GM21528 (cell line): Measurements from ENCODE around the gene C4orf51.
"Not testable (repeated sequence)": the region's sequence is repeated elsewhere in the genome, so short reads cannot be mapped to it uniquely, and the experiment has no call there.

ENCODE experiments used
- ATAC-seq: cut with Tn5 transposase; IDR thresholded peaks from one replicate; pipeline ENCODE4 v1.9.1; 2021; ENCODE audit warnings: mild to moderate bottlenecking, moderate library complexity; ENCODE audit not compliant: unreplicated experiment, low FRiP score

C4orf51 gene

GRCh38 chr4:145679991-145680455 is at the start of gene C4orf51:
TSS of gene C4orf51 (plus strand) at chr4:145680146. CDS start at chr4:145680204, 58 bp downstream.
- no peak for ATAC-seq

GRCh38 chr4:145635117-145635516 is 44.8 kb upstream of the C4orf51 start:
- no peak for ATAC-seq

- no peak for ATAC-seq
Measured at GRCh38 chr4:145635630-145636029, 44.3 kb upstream of the C4orf51 start.

DNA sequence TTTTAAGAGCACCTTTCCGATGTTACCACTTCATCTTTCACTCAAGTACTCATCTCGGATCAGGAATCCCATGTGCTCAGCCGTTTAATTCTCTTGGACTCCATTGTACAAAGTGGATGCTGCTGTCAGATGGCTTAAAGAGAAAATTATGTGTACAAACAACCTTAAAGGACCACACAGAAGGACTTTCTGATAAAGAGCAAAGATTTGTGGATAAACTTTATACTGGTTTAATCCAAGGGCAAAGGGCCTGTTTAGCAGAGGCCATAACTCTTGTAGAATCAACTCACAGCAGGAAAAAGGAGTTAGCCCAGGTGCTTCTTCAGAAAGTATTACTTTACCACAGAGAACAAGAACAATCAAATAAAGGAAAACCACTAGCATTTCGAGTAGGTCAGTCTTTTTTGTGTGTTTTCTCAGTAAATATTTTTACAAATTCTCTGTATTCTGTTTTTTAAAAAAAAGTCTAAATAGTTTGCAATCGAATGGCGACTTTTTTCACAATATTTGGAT is 40.7 kb upstream of the C4orf51 start:
- no peak for ATAC-seq

DNA sequence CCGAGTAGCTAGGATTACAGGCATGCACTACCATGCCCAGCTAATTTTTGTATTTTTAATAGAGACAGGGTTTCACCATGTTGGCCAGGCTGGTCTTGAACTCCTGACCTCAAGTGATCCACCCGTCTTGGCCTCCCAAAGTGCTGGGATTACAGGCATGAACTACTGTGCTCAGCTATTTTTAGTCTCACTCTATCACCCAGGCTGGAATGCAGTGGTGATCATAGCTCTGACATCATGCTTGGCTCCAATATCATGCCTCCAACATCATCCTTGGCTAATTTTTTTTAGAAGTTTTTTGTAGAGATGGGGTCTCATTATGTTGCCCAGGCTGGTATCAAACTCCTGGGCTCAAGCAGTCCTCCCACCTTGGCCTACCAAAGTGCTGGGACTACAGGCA is 39.7 kb upstream of the C4orf51 start:
- ATAC-seq: not testable (repeated sequence)

DNA sequence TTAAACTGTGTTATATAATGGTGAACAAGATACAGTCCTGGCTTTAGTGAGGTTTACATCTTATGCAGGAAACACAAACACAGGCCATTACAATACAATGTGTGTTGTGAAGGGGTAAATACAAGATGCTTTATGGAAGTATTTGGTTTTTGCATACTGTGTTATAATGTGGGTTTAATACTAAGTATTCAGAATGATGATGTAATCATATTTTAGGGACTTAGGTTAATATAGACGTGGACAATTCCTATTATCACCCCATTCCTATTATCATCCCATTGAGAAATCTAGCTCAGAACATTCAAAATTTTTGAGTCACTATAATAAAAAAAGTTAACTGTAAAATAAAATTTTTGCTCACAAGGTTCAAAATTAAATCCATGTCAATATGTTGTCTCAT is 36.7 kb upstream of the C4orf51 start:
- ATAC-seq: no peak

GRCh38 chr4:145644699-145645098 is 35.2 kb upstream of the C4orf51 start:
- no peak for ATAC-seq

DNA sequence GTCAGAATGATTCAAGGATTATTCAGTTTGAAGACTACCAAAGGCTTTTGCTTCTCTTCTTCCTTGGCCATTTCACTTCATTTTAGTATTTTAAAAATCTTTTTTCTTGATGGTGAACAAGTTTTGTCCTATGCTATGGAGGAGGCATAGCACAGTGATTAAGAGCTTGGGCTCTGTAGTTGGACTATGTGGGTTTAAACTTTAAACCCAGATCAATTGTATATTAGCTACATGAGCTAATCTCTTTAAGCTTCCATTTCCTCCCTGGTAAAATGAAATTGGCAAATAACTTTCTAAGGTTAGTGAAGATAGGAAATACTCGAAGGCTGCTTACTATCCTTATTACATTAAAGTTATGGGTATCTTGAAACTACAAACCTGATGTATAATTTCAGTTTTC is 23.8 kb upstream of the C4orf51 start:
- no peak for ATAC-seq

- ATAC-seq: no peak
Measured at GRCh38 chr4:145660064-145660463, 19.9 kb upstream of the C4orf51 start.

DNA sequence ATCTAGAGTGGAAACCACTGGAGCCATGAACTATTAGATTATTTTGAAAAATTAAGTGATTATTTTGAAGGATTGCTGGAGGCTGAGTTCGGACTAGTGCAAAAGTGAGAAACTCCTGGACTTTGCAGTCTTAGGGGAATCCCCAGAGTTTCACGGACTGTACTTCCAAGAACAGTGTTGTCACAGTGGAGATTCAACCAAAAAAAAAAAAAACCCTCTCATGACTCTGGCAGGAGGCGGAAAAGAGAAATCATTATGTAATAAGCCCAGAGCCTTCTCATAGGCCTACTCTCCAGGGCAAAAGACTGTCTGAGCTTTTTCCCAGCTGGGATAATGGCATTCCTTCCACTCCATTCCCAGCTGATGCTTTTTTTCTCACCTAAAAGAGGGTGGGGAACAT is 16.8 kb upstream of the C4orf51 start:
- no peak for ATAC-seq

GRCh38 chr4:145665773-145666172 is 14.2 kb upstream of the C4orf51 start:
- no peak for ATAC-seq

GRCh38 chr4:145670422-145670821 is 9.5 kb upstream of the C4orf51 start:
- no peak for ATAC-seq

DNA sequence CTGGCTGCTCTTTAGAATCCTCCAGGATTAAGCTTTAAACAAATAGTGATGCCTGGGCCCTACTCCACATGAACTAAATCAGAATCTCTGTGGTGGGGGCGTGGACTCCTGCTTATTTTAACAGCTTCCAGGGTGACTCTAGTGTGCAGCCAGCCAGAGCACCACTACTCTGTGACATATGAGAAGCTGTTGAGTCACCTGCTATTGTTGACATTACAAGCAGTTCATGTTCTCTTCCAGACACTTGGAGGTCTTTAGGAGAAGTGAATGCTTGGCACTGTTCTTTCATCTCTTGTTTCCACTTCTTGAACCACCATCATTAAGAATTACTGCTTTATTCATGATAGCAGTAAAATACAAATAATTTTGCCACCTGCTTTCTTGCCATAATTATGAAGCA is 426 bp upstream of the C4orf51 start:
- ATAC-seq: no peak

DNA sequence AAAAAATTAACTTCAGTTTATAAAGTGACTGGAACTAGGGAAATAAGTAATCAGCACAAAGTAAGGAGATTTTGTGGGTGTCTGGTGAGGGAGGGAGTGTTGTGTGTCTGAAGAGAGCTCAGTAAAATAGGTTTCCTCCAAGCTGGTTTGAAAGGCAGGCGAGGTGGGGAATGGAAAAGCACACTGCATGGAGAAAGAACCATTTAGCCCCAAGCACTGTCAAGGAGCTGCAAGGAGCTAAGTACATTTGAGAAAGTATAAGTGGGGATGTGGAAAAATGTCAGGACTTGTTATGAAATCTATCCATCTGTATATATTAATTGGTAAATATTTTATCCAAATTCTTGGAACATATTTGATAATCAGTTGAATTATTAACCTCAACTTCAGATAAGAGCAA is 956 bp downstream of the C4orf51 start:
- no peak for ATAC-seq

GRCh38 chr4:145681518-145681917 is 1.6 kb downstream of the C4orf51 start:
- no peak for ATAC-seq

DNA sequence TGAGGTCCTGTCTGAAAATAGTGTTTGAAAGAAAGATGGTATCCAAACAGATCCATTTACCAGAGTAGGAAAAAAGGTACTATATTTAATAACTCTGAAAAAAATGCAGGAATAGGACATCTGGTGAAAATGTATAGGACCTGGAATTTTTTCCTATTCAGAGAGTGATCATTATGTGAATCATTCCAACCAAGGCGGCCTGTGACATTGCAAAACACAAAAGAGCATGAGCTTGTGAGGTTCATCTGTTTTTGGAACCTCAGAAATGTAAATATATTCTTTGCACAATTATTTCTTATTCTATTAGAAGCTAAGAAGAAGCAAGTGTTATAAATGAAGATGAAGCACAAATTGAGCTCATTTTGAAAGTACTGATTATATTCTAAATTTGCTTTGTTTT is 2.0 kb downstream of the C4orf51 start:
- ATAC-seq: no peak

GRCh38 chr4:145686991-145687390 is 7.0 kb downstream of the C4orf51 start:
- no peak for ATAC-seq

DNA sequence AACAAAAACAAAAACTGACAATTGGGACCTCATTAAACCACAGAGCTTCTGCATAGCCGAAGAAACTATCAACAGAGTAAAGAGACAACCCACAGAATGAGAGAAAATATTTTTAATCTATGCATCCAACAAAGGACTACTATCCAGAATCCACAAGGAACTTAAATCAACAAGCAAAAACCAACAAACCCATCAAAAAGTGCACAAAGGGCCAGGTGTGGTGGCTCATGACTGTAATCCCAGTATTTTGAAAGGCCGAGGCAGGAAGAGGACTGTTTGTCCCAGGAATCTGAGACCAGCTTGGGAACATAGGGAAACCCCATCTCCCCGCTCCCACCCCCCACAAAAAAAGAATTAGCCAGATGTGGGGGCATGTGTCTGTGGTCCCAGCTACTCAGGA is 10.7 kb downstream of the C4orf51 start:
- ATAC-seq: no peak

- ATAC-seq: not testable (repeated sequence)
Measured at GRCh38 chr4:145691416-145691815, 11.5 kb downstream of the C4orf51 start.

DNA sequence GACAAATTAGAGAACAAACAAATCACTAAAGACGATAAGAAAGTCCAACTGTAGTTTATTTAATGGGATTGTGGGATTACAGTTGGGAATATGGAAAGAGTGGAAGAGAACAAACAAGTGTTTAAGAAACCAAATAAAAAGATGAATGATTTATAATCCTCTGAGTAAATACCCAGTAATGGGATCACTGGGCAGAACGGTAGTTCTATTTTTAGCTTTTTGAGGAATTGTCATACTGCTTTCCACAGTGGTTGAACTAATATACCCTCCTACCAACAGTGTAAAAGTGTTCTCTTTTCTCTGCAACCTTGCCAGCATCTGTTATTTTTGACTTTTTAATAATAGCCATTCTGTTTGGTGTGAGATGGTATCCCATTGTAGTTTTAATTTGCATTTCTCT is 15.0 kb downstream of the C4orf51 start:
- ATAC-seq: no peak

GRCh38 chr4:145697332-145697731 is 17.4 kb downstream of the C4orf51 start:
- no peak for ATAC-seq

- no peak for ATAC-seq
Measured at GRCh38 chr4:145698507-145698906, 18.6 kb downstream of the C4orf51 start.
